Hepatocyte (in vitro differentiated cells): ENCODE measurements around the gene SLC9A4.

Source experiments
- CTCF ChIP-seq: fragments of 200-600 bp; sonication (generic); IDR thresholded peaks from 2 replicates; pipeline ENCODE4 v1.5.1; 2016; ENCODE audit warnings: antibody characterized with exemption, mild to moderate bottlenecking; ENCODE audit not compliant: poor library complexity
- EZH2 ChIP-seq: fragments of 200-600 bp; sonication (generic); IDR thresholded peaks from 2 replicates; pipeline ENCODE4 v1.6.1; 2016; ENCODE audit warnings: antibody characterized with exemption, mild to moderate bottlenecking, borderline replicate concordance
- EZH2phosphoT487 ChIP-seq: fragments of 200-600 bp; sonication (generic); IDR thresholded peaks from one replicate; pipeline ENCODE4 v1.6.1; 2018; ENCODE audit warnings: antibody characterized with exemption, mild to moderate bottlenecking, low read depth, moderate library complexity; ENCODE audit not compliant: unreplicated experiment, severe bottlenecking

- TF ChIP-seq CTCF = no peak
- TF ChIP-seq EZH2phosphoT487 = no peak
- TF ChIP-seq EZH2 = no peak
Measured at GRCh38 chr2:102498414-102498813, 25.4 kb downstream of the SLC9A4 start.
